CD4-positive, alpha-beta T cell treated with Interleukin-17A for 4 hours (primary cell): Measurements from ENCODE around the gene DNAAF2.
"Not testable (repeated sequence)": the region's sequence is repeated elsewhere in the genome, so short reads cannot be mapped to it uniquely, and the experiment has no call there.

ENCODE experiments used
- DNase-seq: peaks from one replicate; pipeline ENCODE4 v3.0.0-alpha.2; 2020; ENCODE audit warnings: mixed read lengths

The DNAAF2 gene, protein sequence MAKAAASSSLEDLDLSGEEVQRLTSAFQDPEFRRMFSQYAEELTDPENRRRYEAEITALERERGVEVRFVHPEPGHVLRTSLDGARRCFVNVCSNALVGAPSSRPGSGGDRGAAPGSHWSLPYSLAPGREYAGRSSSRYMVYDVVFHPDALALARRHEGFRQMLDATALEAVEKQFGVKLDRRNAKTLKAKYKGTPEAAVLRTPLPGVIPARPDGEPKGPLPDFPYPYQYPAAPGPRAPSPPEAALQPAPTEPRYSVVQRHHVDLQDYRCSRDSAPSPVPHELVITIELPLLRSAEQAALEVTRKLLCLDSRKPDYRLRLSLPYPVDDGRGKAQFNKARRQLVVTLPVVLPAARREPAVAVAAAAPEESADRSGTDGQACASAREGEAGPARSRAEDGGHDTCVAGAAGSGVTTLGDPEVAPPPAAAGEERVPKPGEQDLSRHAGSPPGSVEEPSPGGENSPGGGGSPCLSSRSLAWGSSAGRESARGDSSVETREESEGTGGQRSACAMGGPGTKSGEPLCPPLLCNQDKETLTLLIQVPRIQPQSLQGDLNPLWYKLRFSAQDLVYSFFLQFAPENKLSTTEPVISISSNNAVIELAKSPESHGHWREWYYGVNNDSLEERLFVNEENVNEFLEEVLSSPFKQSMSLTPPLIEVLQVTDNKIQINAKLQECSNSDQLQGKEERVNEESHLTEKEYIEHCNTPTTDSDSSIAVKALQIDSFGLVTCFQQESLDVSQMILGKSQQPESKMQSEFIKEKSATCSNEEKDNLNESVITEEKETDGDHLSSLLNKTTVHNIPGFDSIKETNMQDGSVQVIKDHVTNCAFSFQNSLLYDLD

DNA sequence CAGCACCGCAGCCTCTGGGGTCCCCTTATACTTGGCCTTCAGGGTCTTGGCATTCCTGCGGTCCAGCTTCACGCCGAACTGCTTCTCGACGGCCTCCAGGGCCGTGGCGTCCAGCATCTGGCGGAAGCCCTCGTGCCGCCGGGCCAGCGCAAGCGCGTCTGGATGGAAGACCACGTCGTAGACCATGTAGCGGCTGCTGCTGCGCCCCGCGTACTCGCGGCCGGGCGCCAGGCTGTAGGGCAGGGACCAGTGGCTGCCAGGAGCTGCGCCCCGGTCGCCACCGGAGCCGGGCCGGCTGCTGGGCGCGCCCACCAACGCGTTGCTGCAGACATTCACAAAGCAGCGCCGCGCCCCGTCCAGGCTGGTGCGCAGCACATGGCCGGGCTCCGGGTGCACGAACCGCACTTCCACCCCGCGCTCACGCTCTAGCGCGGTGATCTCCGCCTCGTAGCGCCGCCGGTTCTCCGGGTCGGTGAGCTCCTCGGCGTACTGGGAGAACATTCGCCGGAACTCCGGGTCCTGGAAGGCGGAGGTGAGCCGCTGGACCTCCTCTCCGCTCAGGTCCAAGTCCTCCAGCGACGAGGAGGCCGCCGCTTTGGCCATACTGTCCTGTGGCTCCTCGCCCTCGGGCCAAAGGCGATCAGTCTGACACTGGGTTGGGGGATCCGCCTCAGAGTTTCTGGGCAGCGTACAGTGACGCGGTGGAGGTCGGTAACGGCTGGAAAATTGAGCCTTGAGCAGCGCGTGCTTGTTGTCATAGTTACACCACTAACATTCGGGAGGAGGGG, at the start of gene DNAAF2:
DNAAF2 (minus strand) TSS at position 698 of the 788 bp plus-strand sequence; CDS start at position 603, 95 bp downstream.
- DNase-seq = peak; percentile 69

DNA sequence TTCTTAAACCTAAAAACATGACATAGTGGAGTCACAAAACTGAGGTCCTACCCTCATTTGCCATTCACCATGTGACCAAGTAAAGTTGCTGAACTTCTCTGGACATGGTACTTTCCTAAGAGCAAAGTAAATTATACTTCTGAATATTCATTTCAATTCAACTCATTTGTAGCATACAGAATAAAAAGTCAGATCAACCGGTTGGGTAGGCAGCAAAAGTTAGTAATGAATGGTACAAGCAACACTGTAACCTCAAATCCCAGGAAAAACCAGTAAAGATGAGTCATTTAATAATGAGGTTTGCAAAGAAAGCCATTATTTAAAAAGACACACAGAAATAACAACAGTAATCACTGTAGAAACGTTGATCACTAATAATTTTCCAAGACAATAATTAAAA, 44.2 kb upstream of the DNAAF2 start:
- DNase-seq = no peak

DNA sequence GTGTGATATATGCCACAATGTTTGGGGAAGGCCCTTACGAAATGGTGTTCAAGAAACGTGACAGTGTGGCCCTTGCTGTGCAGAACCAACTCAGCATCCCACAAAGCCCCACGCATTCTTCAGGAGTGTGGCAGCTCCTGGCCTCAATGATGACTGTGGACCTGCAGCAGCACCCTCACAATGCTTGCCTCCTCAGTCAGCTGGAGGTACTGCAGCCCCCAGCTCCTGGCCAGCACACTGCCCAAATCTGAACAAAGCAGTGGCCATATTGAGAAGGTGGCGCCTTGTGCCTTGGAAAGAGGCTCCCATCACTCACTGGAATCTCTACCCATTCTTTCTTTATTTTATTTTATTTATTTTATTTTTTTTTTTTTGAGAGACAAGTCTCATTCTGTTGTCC, 42.6 kb upstream of the DNAAF2 start:
- no peak for DNase-seq

DNA sequence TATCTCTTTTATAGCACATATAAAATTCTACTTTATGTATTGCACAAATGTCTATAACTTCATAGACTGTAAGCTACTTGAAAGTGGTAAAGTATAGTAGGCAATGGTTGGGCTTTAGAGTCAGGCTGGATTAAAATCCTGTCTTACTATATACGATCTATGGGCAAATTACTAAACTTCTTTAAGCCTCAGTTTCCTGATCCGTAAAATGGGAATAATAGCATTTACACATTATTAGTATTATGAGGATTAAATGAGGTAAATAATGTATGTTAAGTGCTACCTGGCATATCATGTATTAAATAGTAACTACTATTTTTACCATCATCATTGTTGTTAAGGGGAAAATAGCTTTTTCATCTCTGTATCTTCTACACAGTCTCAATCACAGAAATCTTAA, 38.5 kb upstream of the DNAAF2 start:
- DNase-seq = no peak

DNA sequence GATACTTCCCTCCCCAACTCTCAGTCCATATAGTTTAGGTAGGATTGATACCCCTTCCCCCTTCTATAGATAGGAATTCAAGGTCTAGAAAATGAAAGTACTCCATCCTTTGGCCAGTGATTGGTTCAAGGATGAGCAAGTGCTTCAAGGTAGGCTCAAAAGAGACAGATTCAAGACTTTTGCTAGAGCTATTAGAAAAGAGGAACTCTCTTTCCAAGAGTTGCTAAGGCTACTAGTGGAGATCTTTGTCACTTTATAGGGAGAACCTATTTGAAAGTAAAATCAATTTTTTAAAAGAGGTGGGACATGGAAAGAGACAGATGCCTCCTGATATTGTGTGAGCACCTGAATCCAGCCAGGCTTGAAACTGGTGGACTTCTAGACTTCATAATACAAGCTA, 35.4 kb upstream of the DNAAF2 start:
- no peak for DNase-seq

DNA sequence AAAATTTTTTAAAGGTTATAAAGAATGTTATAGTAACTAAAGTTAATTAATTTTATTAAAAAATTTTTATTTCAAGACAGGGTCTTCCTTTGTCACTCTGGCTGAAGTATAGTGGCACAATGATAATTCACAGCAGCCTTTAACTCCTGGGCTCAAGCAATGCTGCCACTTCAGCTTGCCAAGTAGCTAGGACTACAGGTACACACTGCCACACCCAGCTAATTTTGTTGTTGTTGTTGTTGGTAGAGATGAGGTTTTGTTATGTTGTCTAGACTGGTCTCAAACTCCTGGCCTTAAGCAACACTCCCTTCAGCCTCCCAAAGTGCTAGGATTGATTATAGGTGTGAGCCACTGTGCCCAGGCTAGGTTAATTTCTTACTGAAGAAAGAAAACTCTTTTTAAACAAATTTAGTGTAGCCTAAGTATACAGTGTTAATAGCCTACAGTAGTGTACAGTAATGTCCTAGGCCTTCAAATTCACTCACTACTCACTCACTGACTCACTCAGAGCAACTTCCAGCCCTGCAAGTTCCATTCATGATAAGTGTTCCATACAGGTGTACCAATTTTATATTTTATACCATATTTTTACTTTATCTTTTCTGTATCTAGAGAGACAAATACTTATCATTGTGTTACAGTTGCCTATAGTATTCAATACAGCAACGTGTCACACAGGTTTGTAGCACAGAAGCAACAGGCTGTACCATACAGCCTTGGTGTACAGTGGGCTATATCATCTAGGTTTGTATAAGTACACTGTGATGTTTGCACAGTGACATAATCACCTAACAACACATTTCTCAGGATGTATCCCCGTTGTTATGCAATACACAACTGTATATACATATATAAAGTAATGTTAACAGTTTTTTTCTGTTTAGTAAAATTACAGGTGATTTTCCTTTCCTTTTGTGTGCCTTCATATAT, 24.7 kb upstream of the DNAAF2 start:
- no peak for DNase-seq

DNA sequence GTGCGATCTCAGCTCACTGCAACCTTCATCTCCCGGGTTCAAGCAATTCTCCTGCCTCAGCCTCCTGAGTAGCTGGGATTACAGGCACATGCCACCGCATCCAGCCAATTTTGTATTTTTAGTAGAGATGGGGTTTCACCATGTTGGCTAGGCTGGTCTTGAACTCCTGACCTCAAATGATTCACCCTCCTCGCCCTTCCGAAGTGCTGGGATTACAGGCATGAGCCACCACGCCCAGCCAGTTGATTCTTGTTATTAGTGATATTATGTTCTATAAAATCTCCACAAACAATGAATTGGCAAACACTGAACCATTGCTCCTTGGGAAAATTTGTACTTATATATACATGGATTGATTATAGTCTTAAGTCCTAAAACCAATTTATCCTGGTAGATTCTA, 22.5 kb upstream of the DNAAF2 start:
- DNase-seq = not testable (repeated sequence)

DNA sequence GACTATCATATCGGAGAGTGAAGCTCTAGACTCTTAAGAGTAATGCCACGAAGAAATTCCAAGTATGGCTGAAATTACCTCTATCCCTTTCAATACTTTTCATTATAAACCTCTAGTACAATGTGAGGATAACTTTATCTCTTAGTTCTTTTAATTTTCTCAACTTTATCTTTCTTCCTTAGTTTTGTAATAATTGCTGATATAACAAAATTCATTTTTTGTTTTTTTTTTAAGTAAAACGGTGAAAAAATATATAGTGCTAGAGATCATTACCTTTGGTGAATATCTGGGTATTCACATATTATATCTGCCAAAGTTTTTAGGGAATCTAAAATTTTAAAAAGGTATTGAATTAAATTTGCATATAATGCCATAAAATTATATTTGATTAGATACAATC, 19.5 kb upstream of the DNAAF2 start:
- no peak for DNase-seq

DNA sequence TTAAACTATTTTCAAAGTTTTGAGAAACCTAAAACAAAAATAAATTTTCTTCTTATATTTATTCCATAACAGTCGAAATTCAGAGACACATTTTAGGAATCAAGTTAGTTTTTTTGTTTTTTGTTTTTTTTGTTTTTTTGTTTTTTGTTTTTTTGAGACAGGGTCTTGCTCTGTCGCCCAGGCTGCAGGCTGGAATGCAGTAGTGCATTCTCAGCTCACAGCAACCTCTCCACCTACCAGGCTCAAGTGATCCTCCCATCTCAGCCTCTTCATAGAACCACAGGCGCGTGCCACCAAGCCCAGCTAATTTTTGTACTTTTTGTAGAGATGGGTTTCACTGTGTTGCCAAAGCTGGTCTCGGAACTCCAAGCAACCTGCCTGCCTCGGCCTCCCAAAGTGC, 18.5 kb upstream of the DNAAF2 start:
- DNase-seq = no peak

DNA sequence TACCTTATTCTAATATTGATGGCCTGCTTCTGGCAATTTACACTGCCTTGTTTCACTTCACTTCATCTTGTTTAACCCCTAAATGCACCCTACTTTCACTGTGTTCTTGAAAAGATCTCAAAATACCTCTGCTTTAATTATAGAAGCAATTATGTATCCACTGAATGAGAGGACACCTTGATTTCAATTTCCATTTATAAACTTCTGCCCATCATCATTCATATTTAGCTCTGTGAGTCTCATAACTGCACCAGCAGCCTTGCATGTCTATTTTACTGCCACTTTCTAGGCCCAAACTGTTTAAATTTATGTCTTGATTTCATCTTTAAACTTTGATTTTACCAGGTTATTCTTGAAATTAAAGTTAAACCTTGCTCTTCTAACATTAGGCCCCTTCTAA, 7.1 kb upstream of the DNAAF2 start:
- no peak for DNase-seq

DNA sequence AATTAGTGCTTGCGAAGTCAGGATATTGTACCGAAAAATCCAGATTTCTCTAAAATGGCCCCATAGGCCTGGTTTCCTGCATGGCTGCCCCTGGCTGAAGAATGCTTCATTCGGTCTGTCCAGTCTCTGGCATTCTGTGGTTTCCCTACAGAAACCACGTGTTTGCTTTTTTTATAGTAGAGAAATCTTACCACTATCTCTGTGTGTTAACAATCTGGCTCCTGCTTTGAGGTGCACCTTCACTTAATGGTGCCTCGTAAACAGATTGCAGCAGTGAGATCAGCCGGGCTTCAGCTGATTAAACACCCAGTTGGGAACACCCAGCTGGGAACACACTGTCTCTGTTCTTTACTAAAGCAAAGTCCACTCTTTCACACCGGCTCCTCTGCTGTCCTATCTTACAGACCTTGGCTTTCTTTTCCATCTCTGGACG, 6.7 kb upstream of the DNAAF2 start:
- no peak for DNase-seq

DNA sequence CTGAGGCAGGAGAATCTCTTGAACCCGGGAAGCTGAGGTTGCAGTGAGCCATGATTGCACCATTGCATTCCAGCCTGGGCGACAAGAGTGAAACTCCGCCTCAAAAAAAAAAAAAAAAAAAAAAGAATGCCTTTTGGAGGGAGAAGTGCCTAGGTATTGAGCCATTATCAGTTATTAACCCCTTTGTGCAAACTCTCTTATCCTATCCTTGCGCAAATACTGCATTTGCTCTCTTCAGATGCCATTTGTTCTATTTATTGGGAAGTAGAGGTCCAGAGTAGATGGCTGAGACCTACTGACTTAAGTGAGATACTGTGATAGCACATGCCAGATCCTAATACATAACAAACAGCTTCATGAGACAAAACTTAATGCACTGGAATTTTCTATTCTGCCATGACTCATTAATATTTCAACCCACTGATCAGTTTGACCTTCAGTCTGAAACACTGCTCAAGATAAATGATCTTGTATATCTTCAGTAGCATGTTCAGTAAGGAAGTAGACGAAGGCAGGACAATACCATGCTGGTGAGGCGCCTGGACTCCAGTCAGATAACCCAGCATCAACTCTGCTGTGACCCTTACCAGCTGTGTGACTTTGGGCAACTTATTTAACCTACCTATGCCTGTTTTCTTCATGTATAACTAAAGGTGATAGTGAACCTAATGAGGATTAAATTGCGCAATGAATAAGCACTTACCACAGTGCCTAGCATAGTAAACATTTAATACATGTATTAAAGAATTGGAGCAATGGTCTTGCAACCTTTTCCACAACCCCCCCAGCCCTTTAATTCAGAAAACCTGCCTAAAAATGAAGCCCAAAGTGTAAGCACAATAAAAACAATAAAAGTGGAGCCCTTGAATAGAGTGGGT, 5.7 kb upstream of the DNAAF2 start:
- no peak for DNase-seq

DNA sequence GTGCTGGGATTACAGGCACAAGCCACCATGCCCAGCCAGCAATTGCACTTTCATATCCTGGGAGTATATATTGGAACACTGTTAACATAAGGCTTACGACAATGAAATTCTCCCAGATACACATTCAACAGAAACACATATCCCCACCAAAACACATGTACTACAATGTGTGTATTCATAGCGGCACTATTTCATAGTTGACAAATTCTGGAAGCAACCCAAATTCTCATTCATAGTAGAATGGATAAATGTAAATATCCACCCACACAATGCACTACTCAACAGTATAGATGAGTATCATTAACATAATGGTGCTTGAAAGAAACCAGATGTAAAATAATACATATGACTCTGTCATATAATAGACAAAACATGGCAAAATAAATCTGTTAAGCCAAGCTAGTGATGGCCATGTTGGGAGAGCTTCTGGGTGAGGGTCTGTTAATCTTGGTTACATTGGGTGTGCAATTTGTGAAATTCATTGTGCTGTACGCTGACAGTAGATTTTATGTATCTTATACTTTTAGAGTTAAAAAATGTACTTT, 2.6 kb upstream of the DNAAF2 start:
- no peak for DNase-seq

DNA sequence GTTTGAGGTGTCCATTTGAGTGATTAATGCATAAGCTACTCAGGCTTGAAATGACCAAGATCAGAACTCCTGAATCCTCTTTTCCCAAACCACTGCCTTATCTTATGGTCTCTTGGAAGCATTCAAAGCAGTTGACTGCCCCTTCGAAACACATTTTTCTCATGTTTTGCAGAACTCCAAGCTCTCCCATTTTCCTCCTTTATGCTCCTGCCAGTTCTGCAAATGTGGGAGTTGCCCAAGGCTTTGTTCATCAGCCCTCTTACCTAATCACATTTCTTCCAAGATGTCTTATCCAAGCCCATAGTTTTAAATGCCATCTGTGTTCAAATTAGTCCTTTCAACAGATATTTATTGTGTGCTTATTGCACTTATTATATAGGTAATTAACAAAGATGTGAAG, 1.8 kb upstream of the DNAAF2 start:
- DNase-seq = no peak

DNA sequence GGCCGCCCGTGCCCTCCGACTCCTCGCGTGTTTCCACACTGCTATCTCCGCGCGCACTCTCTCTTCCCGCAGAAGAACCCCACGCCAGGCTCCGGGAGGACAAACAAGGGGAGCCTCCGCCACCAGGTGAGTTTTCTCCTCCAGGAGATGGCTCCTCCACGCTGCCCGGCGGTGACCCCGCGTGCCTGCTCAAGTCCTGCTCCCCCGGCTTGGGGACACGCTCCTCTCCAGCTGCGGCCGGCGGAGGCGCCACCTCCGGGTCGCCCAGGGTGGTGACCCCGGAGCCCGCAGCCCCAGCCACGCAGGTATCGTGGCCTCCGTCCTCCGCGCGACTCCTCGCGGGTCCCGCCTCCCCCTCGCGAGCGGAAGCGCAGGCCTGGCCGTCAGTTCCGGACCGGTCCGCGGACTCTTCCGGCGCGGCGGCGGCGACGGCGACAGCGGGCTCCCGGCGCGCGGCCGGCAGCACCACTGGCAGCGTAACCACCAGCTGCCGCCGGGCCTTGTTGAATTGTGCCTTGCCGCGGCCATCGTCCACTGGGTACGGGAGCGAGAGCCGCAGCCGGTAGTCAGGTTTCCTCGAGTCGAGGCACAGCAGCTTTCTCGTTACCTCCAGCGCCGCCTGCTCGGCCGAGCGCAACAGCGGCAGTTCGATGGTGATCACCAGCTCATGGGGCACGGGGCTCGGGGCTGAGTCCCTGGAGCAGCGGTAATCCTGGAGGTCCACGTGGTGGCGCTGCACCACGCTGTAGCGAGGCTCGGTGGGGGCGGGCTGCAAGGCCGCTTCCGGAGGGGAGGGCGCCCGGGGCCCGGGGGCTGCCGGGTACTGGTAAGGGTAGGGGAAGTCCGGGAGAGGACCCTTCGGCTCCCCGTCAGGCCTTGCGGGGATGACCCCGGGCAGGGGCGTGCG, 1.2 kb downstream of the DNAAF2 start:
- peak; percentile 96 for DNase-seq

DNA sequence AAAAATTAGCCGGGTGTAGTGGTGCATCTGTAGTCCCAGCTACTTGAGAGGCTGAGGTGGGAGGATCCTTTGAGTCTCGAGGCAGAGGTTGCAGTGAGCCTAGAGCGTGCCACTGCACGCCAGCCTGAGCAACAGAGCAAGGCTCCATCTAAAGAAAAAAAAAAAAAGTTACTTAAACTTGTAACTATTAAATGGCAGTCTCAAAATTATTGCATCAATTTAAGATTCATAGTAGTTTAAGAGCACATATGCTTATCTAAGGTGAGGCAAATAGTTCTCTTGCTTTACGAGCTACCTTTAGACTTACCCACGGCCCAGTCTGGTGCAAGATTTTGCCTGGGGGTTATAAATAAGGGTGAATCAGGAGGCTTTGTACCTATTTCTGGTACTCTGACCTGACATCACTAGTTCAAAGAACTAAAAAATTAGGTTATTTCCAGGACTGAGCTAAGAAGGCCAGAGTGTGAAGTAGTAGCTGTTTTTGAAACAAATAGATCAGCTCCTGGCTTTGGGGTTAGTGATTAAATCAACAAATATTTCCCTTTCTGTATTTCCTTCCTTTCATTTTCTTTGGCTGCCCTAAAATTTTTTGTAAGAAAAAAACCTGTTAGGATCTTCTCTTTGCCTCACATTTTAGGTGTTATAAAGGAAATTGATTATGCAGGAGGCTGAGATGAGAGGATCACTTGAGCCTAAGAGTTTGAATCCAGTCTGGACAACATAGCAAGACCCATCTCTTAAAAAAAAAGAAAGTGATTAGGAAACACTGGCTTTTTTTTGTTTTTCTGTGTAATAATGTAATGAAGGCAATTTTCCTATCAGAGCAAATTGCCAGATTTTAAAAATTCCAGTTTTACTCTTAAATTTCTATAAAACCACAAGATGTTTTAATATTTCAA, 10.9 kb downstream of the DNAAF2 start:
- DNase-seq = peak; percentile 19

DNA sequence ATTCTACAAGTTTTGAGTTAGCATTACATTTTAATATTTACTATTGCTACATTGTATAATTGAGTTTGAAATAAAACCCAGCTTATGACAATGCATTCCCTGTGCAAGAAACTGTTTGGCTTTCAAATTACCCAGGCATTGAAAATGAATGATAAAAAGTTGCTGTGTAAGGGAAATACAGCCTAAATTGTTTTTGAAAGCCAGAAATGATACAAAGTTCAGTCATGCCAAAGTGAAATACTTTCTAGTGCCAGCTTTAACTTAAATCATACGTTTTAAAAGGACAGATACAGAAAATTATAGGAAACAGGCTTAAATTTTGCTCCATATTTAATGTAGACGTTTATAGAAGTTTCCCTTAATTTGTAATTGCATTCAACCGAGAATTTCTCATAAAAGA, 11.7 kb downstream of the DNAAF2 start:
- DNase-seq = no peak

DNA sequence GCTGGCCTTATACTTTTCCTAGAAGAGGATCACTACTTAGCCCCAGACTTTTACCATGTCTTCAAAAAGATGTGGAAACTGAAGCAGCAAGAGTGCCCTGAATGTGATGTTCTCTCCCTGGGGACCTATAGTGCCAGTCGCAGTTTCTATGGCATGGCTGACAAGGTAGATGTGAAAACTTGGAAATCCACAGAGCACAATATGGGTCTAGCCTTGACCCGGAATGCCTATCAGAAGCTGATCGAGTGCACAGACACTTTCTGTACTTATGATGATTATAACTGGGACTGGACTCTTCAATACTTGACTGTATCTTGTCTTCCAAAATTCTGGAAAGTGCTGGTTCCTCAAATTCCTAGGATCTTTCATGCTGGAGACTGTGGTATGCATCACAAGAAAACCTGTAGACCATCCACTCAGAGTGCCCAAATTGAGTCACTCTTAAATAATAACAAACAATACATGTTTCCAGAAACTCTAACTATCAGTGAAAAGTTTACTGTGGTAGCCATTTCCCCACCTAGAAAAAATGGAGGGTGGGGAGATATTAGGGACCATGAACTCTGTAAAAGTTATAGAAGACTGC, 12.9 kb downstream of the DNAAF2 start:
- no peak for DNase-seq
